ENCODE data around the gene ZFP64. TPM values are rescaled to one million over a fixed set of nuclear protein-coding genes. Genes with fewer than 3 reads are reported as not detected.
A peak's percentile ranks its signal among the peaks of the same experiment; 100 is the strongest.

ZFP64 gene
- total RNA-seq, result 10 to 100 TPM; 11.6 to 14.2 TPM

DNA sequence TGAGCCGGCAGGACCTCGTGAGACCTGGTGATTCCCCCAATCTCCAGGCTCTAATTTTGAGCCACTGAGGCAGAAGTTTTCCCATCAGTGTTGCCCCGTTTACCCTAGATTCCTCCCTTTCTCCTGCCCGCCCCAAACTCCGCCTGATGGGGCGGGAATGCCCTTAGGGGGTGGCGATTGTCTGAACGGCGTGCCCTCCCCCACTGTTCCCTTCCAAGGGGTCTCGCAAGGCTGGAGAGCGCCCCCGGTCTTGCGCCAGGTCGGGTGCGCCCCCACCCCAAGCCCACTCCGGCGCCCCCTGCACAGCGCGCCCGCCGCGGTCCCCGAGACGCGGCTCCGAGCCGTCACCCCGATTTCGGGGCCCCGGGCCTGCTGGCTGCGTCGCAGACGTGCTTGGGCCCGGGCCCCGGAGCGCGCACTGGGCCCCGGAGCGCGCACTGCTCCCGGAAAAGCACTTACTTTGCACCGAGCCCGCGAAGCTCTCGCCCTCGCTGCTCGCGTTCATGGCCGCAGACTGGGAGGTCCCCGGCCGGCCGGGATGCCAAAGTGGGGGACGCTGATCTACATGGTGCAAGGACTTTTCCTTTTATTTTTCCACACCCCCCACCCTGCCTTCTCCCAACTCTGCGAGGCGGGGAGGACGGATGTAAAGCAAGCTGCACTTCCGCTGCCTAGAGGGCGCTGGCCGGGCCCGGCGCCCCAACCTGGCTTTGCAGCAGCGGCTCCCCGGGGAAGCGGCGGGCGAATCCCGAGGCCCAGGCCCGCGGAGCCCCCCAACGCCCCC is at the start of gene ZFP64:
Gene ZFP64, minus strand, starts transcription at position 648 of the 784 bp plus-strand sequence. Its CDS starts 143 bp downstream, at position 505.
- Mint-ChIP-seq H3K27ac (peak within 1 kb of the TSS; percentile 93), H3K4me1 (ENCODE audit: low read depth) (peaks cover 18% of the 10 kb centered on the region), H3K4me3 (peak within 1 kb of the TSS; percentile 93), H3K36me3 (ENCODE audit: low read depth) (peaks cover 4% of the 10 kb centered on the region), H3K27me3 (no peaks in the 10 kb centered on the region), H3K9me3 (no peaks in the 10 kb centered on the region)
- intact Hi-C loops (cut with micrococcal nuclease), result no loop called here
- DNase-seq (peak; percentile 74), ATAC-seq (peak; percentile 78)
- ChIA-PET POLR2A (interaction anchor here (0.7 to 1.7 kb wide), 8 partner anchors 10 to 1724 kb away, joined by 3 to 7 read pairs (median 3); no protein-coding TSS in a partner anchor), CTCF (interaction anchor here (0.8 to 1.5 kb wide), 7 partner anchors 17 to 121 kb away, joined by 3 to 4 read pairs (median 3); no protein-coding TSS in a partner anchor)
- TF ChIP-seq, protein P1, sequence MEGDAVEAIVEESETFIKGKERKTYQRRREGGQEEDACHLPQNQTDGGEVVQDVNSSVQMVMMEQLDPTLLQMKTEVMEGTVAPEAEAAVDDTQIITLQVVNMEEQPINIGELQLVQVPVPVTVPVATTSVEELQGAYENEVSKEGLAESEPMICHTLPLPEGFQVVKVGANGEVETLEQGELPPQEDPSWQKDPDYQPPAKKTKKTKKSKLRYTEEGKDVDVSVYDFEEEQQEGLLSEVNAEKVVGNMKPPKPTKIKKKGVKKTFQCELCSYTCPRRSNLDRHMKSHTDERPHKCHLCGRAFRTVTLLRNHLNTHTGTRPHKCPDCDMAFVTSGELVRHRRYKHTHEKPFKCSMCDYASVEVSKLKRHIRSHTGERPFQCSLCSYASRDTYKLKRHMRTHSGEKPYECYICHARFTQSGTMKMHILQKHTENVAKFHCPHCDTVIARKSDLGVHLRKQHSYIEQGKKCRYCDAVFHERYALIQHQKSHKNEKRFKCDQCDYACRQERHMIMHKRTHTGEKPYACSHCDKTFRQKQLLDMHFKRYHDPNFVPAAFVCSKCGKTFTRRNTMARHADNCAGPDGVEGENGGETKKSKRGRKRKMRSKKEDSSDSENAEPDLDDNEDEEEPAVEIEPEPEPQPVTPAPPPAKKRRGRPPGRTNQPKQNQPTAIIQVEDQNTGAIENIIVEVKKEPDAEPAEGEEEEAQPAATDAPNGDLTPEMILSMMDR (IDR thresholded peaks at IDR 0.05), result peak; percentile 35

DNA sequence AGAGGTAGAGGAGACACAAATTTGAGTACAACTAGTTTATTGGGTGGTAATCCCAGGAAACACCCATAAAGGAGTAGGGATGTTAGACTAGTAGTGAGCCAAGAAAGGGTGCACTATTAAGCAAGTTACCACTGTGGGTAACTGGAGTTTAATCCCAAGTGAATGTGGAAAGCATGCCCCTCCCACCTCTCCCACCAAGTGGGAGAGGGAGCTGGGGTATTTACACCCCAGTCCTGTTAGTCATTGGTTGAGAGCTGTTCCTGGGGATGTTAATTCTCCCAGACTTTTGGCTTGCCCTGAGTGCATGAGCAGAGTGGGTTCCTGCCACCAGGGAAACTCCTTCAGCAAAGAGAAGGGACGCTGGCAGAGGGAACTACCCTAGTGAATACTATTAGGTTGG is 49.2 kb upstream of the ZFP64 start:
- DNase-seq (no peak), ATAC-seq (no peak)
- Mint-ChIP-seq H3K27ac (no peak overlapping the region), H3K36me3 (ENCODE audit: low read depth) (no peaks in the 10 kb centered on the region), H3K27me3 (peaks cover 1% of the 10 kb centered on the region), H3K4me1 (ENCODE audit: low read depth) (no peaks in the 10 kb centered on the region), H3K9me3 (no peaks in the 10 kb centered on the region), H3K4me3 (no peak overlapping the region)
- TF ChIP-seq, protein P1 (IDR thresholded peaks at IDR 0.05), result no peak
- POLR2A ChIA-PET, result no interaction called here
- intact Hi-C loops (cut with micrococcal nuclease), result loop anchor here (10.0 kb wide), 1 partner anchor 134 kb away; no protein-coding TSS in a partner anchor
- CTCF ChIA-PET, result interaction anchor here (1.1 kb wide), 1 partner anchor 10 kb away, joined by 3 read pairs; no protein-coding TSS in a partner anchor

GRCh38 chr20:52239102-52239501 is 47.5 kb upstream of the ZFP64 start:
- no peaks in the 10 kb centered on the region for H3K9me3 Mint-ChIP-seq
- intact Hi-C loops (cut with micrococcal nuclease), result no loop called here
- H3K27ac Mint-ChIP-seq, result no peak overlapping the region
- TF ChIP-seq, protein P1 (IDR thresholded peaks at IDR 0.05), result no peak
- ChIA-PET POLR2A (no interaction called here), CTCF (interaction anchor here (0.8 kb wide), 1 partner anchor 12 kb away, joined by 3 read pairs; no protein-coding TSS in a partner anchor)
- H3K4me1 Mint-ChIP-seq (ENCODE audit: low read depth), result no peaks in the 10 kb centered on the region
- ATAC-seq (no peak), DNase-seq (no peak)
- peaks cover 1% of the 10 kb centered on the region for H3K27me3 Mint-ChIP-seq
- no peaks in the 10 kb centered on the region for H3K36me3 Mint-ChIP-seq (ENCODE audit: low read depth)
- no peak overlapping the region for H3K4me3 Mint-ChIP-seq

GRCh38 chr20:52236292-52236691 is 44.7 kb upstream of the ZFP64 start:
- ATAC-seq (no peak), DNase-seq (no peak)
- intact Hi-C loops (cut with micrococcal nuclease), result no loop called here
- Mint-ChIP-seq H3K9me3 (no peaks in the 10 kb centered on the region), H3K36me3 (ENCODE audit: low read depth) (no peaks in the 10 kb centered on the region), H3K4me1 (ENCODE audit: low read depth) (no peaks in the 10 kb centered on the region), H3K4me3 (no peak overlapping the region), H3K27ac (no peak overlapping the region), H3K27me3 (peaks cover 1% of the 10 kb centered on the region)
- CTCF ChIA-PET, result no interaction called here
- TF ChIP-seq, protein P1 (IDR thresholded peaks at IDR 0.05), result no peak
- POLR2A ChIA-PET, result no interaction called here

- no peak for ATAC-seq
- intact Hi-C loops (cut with micrococcal nuclease), result no loop called here
- TF ChIP-seq, protein P1 (IDR thresholded peaks at IDR 0.05), result no peak
- POLR2A ChIA-PET, result interaction anchor here (0.7 kb wide), 1 partner anchor 26 kb away, joined by 3 read pairs; no protein-coding TSS in a partner anchor
- DNase-seq, result no peak
- no peaks in the 10 kb centered on the region for H3K9me3 Mint-ChIP-seq
- H3K27me3 Mint-ChIP-seq, result peaks cover 1% of the 10 kb centered on the region
- CTCF ChIA-PET, result interaction anchor here (1.0 kb wide), 1 partner anchor 77 kb away, joined by 4 read pairs; no protein-coding TSS in a partner anchor
- no peak overlapping the region for H3K27ac Mint-ChIP-seq
- H3K4me3 Mint-ChIP-seq, result no peak overlapping the region
- H3K36me3 Mint-ChIP-seq (ENCODE audit: low read depth), result no peaks in the 10 kb centered on the region
- no peaks in the 10 kb centered on the region for H3K4me1 Mint-ChIP-seq (ENCODE audit: low read depth)
These were observed 43.5 kb upstream of the ZFP64 start for GRCh38 chr20:52235129-52235528.

Measured in activated CD8-positive, alpha-beta T cell treated with anti-CD3 and anti-CD28 coated beads for 36 hours (primary cell).